ENCODE measurements around the gene SORCS3. TPM values are rescaled to one million over a fixed set of nuclear protein-coding genes. Genes with fewer than 3 reads are reported as not detected.
A peak's percentile ranks its signal among the peaks of the same experiment; 100 is the strongest.

The SORCS3 gene
- polyA plus RNA-seq, 6 donors from 2014 or later: not detected

- Mint-ChIP-seq H3K27me3 (no peaks in the 10 kb centered on the region), H3K4me1 (no peaks in the 10 kb centered on the region), H3K9me3 (peaks cover 0 to 3% (median 0%) of the 10 kb centered on the region in 7 donors), H3K27ac (no peak overlapping the region), H3K36me3 (no peaks in the 10 kb centered on the region), H3K4me3 (no peak overlapping the region)
- ATAC-seq (ENCODE audit: low read depth in 2 of 2): no peak
- no peak for DNase-seq
These were observed 618.1 kb downstream of the SORCS3 start for GRCh38 chr10:105259201-105259600.

- Mint-ChIP-seq H3K4me1 (no peaks in the 10 kb centered on the region), H3K27ac (no peak overlapping the region), H3K36me3 (no peaks in the 10 kb centered on the region), H3K27me3 (no peaks in the 10 kb centered on the region), H3K4me3 (no peak overlapping the region), H3K9me3 (peaks cover 0 to 4% (median 0%) of the 10 kb centered on the region in 7 donors)
- ATAC-seq (ENCODE audit: low read depth in 2 of 2) (no peak), DNase-seq (no peak)
These were observed 621.6 kb downstream of the SORCS3 start for GRCh38 chr10:105262666-105263065.

- Mint-ChIP-seq H3K36me3 (no peaks in the 10 kb centered on the region), H3K9me3 (peaks cover 0 to 4% (median 0%) of the 10 kb centered on the region in 7 donors), H3K27me3 (no peaks in the 10 kb centered on the region), H3K27ac (no peak overlapping the region), H3K4me3 (no peak overlapping the region), H3K4me1 (no peaks in the 10 kb centered on the region)
- ATAC-seq (ENCODE audit: low read depth in 2 of 2) (no peak), DNase-seq (no peak)
These were observed 626.0 kb downstream of the SORCS3 start for GRCh38 chr10:105266966-105267539.

GRCh38 chr10:105268961-105269360 lies 627.9 kb downstream of the SORCS3 start:
- no peak overlapping the region for H3K27ac Mint-ChIP-seq
- no peaks in the 10 kb centered on the region for H3K27me3 Mint-ChIP-seq
- ATAC-seq (ENCODE audit: low read depth in 2 of 2) (no peak), DNase-seq (no peak)
- peaks cover 0 to 4% (median 0%) of the 10 kb centered on the region in 7 donors for H3K9me3 Mint-ChIP-seq
- H3K36me3 Mint-ChIP-seq: no peaks in the 10 kb centered on the region
- H3K4me1 Mint-ChIP-seq: no peaks in the 10 kb centered on the region
- H3K4me3 Mint-ChIP-seq: no peak overlapping the region

- no peaks in the 10 kb centered on the region for H3K27me3 Mint-ChIP-seq
- H3K4me1 Mint-ChIP-seq: no peaks in the 10 kb centered on the region
- H3K4me3 Mint-ChIP-seq: no peak overlapping the region
- H3K36me3 Mint-ChIP-seq: no peaks in the 10 kb centered on the region
- peaks cover 0 to 4% (median 2%) of the 10 kb centered on the region in 7 donors for H3K9me3 Mint-ChIP-seq
- no peak for ATAC-seq (ENCODE audit: low read depth in 2 of 2)
- DNase-seq: no peak
- H3K27ac Mint-ChIP-seq: no peak overlapping the region
These were observed 628.6 kb downstream of the SORCS3 start for GRCh38 chr10:105269689-105270088.

GRCh38 chr10:105274556-105275070 lies 633.5 kb downstream of the SORCS3 start:
- H3K4me1 Mint-ChIP-seq: no peaks in the 10 kb centered on the region
- H3K36me3 Mint-ChIP-seq: no peaks in the 10 kb centered on the region
- H3K9me3 Mint-ChIP-seq: peaks cover 0 to 12% (median 3%) of the 10 kb centered on the region in 7 donors
- ATAC-seq (ENCODE audit: low read depth in 2 of 2): no peak
- H3K27ac Mint-ChIP-seq: peak overlapping the region in 1 of 6 donors; percentile 27
- DNase-seq: no peak
- no peak overlapping the region for H3K4me3 Mint-ChIP-seq
- no peaks in the 10 kb centered on the region for H3K27me3 Mint-ChIP-seq

GRCh38 chr10:105278439-105278838 lies 637.3 kb downstream of the SORCS3 start:
- H3K4me3 Mint-ChIP-seq: no peak overlapping the region
- DNase-seq (no peak), ATAC-seq (ENCODE audit: low read depth in 2 of 2) (no peak)
- H3K27ac Mint-ChIP-seq: no peak overlapping the region
- no peaks in the 10 kb centered on the region for H3K4me1 Mint-ChIP-seq
- H3K36me3 Mint-ChIP-seq: no peaks in the 10 kb centered on the region
- no peaks in the 10 kb centered on the region for H3K27me3 Mint-ChIP-seq
- H3K9me3 Mint-ChIP-seq: peaks cover 2 to 23% (median 4%) of the 10 kb centered on the region in 7 donors

- H3K4me1 Mint-ChIP-seq: no peaks in the 10 kb centered on the region
- H3K36me3 Mint-ChIP-seq: no peaks in the 10 kb centered on the region
- ATAC-seq (ENCODE audit: low read depth in 2 of 2) (no peak), DNase-seq (no peak)
- no peaks in the 10 kb centered on the region for H3K27me3 Mint-ChIP-seq
- no peak overlapping the region for H3K27ac Mint-ChIP-seq
- no peak overlapping the region for H3K4me3 Mint-ChIP-seq
- peaks cover under 1 to 23% (median 4%) of the 10 kb centered on the region in 7 donors for H3K9me3 Mint-ChIP-seq
These were observed 638.0 kb downstream of the SORCS3 start for GRCh38 chr10:105279101-105279500.

GRCh38 chr10:105280895-105281294 lies 639.8 kb downstream of the SORCS3 start:
- Mint-ChIP-seq H3K36me3 (no peaks in the 10 kb centered on the region), H3K9me3 (peaks cover 0 to 18% (median 4%) of the 10 kb centered on the region in 7 donors), H3K27me3 (no peaks in the 10 kb centered on the region), H3K4me1 (no peaks in the 10 kb centered on the region), H3K4me3 (no peak overlapping the region), H3K27ac (no peak overlapping the region)
- no peak for DNase-seq
- no peak for ATAC-seq (ENCODE audit: low read depth in 2 of 2)

- Mint-ChIP-seq H3K27me3 (no peaks in the 10 kb centered on the region), H3K4me3 (no peak overlapping the region), H3K9me3 (peaks cover 0 to 13% (median 4%) of the 10 kb centered on the region in 7 donors), H3K36me3 (no peaks in the 10 kb centered on the region), H3K4me1 (no peaks in the 10 kb centered on the region), H3K27ac (no peak overlapping the region)
- DNase-seq: no peak
- ATAC-seq (ENCODE audit: low read depth in 2 of 2): no peak
These were observed 643.6 kb downstream of the SORCS3 start for GRCh38 chr10:105284476-105285215.

- Mint-ChIP-seq H3K9me3 (peaks cover 0 to 4% (median 0%) of the 10 kb centered on the region in 7 donors), H3K4me1 (no peaks in the 10 kb centered on the region), H3K4me3 (no peak overlapping the region), H3K27me3 (no peaks in the 10 kb centered on the region), H3K27ac (no peak overlapping the region), H3K36me3 (no peaks in the 10 kb centered on the region)
- no peak for DNase-seq
- ATAC-seq (ENCODE audit: low read depth in 2 of 2): no peak
These were observed 646.9 kb downstream of the SORCS3 start for GRCh38 chr10:105288026-105288425.

GRCh38 chr10:105288613-105289012 lies 647.5 kb downstream of the SORCS3 start:
- Mint-ChIP-seq H3K27me3 (no peaks in the 10 kb centered on the region), H3K4me3 (no peak overlapping the region), H3K27ac (no peak overlapping the region), H3K4me1 (no peaks in the 10 kb centered on the region), H3K36me3 (no peaks in the 10 kb centered on the region), H3K9me3 (peaks cover 0 to 4% (median 0%) of the 10 kb centered on the region in 7 donors)
- DNase-seq (no peak), ATAC-seq (ENCODE audit: low read depth in 2 of 2) (no peak)

- no peak overlapping the region for H3K4me3 Mint-ChIP-seq
These were observed 650.5 kb downstream of the SORCS3 start for GRCh38 chr10:105291571-105291970.

GRCh38 chr10:105292236-105292635 lies 651.1 kb downstream of the SORCS3 start:
- H3K36me3 Mint-ChIP-seq: no peaks in the 10 kb centered on the region
- H3K27ac Mint-ChIP-seq: no peak overlapping the region
- DNase-seq (no peak), ATAC-seq (ENCODE audit: low read depth in 2 of 2) (no peak)
- no peaks in the 10 kb centered on the region for H3K27me3 Mint-ChIP-seq
- peaks cover 4 to 12% (median 8%) of the 10 kb centered on the region in 7 donors for H3K9me3 Mint-ChIP-seq
- no peaks in the 10 kb centered on the region for H3K4me1 Mint-ChIP-seq
- no peak overlapping the region for H3K4me3 Mint-ChIP-seq

More at GRCh38 chr10:105291571-105291970, 650.5 kb downstream of the SORCS3 start:
- Mint-ChIP-seq H3K36me3 (no peaks in the 10 kb centered on the region), H3K27ac (no peak overlapping the region), H3K4me1 (no peaks in the 10 kb centered on the region), H3K27me3 (no peaks in the 10 kb centered on the region), H3K9me3 (peaks cover 4 to 9% (median 7%) of the 10 kb centered on the region in 7 donors)
- ATAC-seq (ENCODE audit: low read depth in 2 of 2) (no peak), DNase-seq (no peak)
